HG02571 (cell line): ENCODE results near the gene EGFL8.

Source experiments
- ATAC-seq: cut with Tn5 transposase; IDR thresholded peaks from one replicate; pipeline ENCODE4 v1.9.1; 2021; ENCODE audit warnings: mild to moderate bottlenecking, moderate library complexity; ENCODE audit not compliant: unreplicated experiment

The EGFL8 gene

GRCh38 chr6:32146287-32146686 lies 18.1 kb upstream of the EGFL8 start:
- ATAC-seq, result no peak

GRCh38 chr6:32146687-32147086 lies 17.7 kb upstream of the EGFL8 start:
- no peak for ATAC-seq

- ATAC-seq, result no peak
These were observed 16.8 kb upstream of the EGFL8 start for GRCh38 chr6:32147401-32148132.

GRCh38 chr6:32148289-32149091 lies 15.9 kb upstream of the EGFL8 start:
- no peak for ATAC-seq

- no peak for ATAC-seq
These were observed 15.2 kb upstream of the EGFL8 start for GRCh38 chr6:32149092-32149755.

GRCh38 chr6:32149932-32150870 lies 14.2 kb upstream of the EGFL8 start:
- no peak for ATAC-seq

GRCh38 chr6:32151181-32151862 lies 13.1 kb upstream of the EGFL8 start:
- ATAC-seq, result no peak

- ATAC-seq, result no peak
These were observed 12.3 kb upstream of the EGFL8 start, which contains the start of gene PRRT1 for GRCh38 chr6:32151863-32152768. TSS of gene PRRT1 (minus strand) at chr6:32151939. CDS start at chr6:32151827, 112 bp downstream.

- ATAC-seq, result no peak
These were observed 11.4 kb upstream of the EGFL8 start for GRCh38 chr6:32152769-32153563.

GRCh38 chr6:32153564-32154513 lies 10.6 kb upstream of the EGFL8 start, which contains the start of gene PPT2:
TSS of gene PPT2 (plus strand) at chr6:32154141. CDS start at chr6:32154595, 454 bp downstream.
- peak; percentile 33 for ATAC-seq

GRCh38 chr6:32154514-32155161 lies 9.8 kb upstream of the EGFL8 start:
- ATAC-seq, result peak; percentile 50

GRCh38 chr6:32156891-32157290 lies 7.5 kb upstream of the EGFL8 start:
- no peak for ATAC-seq

GRCh38 chr6:32158052-32158451 lies 6.3 kb upstream of the EGFL8 start:
- ATAC-seq, result no peak

- ATAC-seq, result no peak
These were observed 686 bp upstream of the EGFL8 start for GRCh38 chr6:32163559-32164258.

GRCh38 chr6:32166411-32167061 lies 2.1 kb downstream of the EGFL8 start:
- ATAC-seq, result no peak
